Measurements from ENCODE around the gene IRX2. TPM values are rescaled to one million over a fixed set of nuclear protein-coding genes. Genes with fewer than 3 reads are reported as not detected.

IRX2 gene
- total RNA-seq, 4 donors from 2014 or later, result 2.2 to 4.3 (median 3.2) TPM

DNA sequence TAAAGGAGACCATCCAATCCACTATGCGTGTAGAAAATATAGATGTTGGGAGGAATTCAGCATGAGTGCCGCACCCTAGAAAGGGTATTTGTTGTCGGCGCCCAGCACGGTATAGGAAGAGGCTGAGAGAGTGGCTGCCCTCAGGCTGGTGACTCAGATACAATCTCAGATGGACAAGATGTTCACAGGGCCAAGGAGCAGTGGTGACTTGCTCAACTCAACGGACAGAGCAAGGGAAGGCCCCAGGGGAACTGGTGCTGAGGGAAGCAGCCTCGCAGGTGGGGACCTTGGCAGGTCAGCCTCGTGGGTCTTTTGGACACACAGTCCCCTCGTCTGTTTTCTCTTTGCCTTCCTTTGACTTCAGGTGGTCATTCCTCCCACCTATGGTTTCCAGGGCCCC lies 28.0 kb upstream of the IRX2 start:
- no peak for TF ChIP-seq CTCF (IDR thresholded peaks at IDR 0.05; ENCODE audit: low read depth)

- TF ChIP-seq CTCF (IDR thresholded peaks at IDR 0.05; ENCODE audit: low read depth), result no peak
These were observed 25.1 kb upstream of the IRX2 start for GRCh38 chr5:2776337-2777302.

DNA sequence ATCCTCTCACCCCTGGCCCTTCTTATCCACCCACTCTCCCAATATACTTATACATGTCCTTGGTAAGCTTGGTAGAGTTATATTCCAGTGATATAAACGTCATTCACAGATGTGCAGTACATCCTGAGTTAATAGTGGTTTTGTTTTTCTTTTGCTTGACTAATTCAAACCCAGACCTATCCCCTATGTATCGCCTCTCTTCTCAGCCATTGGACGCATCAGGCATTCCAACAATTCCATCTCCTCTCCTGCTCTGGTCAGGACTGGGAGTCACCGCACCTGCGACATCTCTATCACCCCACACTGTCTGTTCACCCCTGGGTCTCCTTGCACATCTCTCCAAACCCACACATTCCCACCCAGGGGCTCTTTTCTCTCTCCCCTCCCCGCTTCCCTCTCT lies 21.9 kb upstream of the IRX2 start:
- no peak for TF ChIP-seq CTCF (IDR thresholded peaks at IDR 0.05; ENCODE audit: low read depth)

GRCh38 chr5:2767089-2767488 lies 15.6 kb upstream of the IRX2 start:
- no peak for TF ChIP-seq CTCF (IDR thresholded peaks at IDR 0.05; ENCODE audit: low read depth)

DNA sequence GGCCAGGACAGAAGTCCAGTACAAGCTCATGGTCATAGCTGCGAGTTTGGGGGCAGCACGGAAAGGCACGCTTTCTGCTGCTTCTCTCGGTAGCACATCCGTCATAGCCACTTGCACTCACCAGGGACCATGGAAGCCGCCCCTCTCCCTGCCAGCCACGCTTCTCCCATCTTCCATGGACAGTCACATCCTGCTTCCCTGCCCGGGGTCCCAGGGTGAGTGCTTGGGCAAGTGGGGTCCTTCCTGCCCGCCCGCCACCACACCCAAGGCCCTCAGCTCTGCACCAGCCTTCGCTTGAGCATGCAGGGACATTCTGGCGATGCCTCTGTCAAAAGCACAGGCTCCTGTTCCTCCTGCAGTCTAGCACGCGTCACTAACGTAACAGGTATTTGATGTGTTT lies 13.1 kb upstream of the IRX2 start:
- TF ChIP-seq CTCF (IDR thresholded peaks at IDR 0.05; ENCODE audit: low read depth), result no peak

- TF ChIP-seq CTCF (IDR thresholded peaks at IDR 0.05; ENCODE audit: low read depth), result no peak
These were observed 12.0 kb upstream of the IRX2 start for GRCh38 chr5:2763533-2763794.

DNA sequence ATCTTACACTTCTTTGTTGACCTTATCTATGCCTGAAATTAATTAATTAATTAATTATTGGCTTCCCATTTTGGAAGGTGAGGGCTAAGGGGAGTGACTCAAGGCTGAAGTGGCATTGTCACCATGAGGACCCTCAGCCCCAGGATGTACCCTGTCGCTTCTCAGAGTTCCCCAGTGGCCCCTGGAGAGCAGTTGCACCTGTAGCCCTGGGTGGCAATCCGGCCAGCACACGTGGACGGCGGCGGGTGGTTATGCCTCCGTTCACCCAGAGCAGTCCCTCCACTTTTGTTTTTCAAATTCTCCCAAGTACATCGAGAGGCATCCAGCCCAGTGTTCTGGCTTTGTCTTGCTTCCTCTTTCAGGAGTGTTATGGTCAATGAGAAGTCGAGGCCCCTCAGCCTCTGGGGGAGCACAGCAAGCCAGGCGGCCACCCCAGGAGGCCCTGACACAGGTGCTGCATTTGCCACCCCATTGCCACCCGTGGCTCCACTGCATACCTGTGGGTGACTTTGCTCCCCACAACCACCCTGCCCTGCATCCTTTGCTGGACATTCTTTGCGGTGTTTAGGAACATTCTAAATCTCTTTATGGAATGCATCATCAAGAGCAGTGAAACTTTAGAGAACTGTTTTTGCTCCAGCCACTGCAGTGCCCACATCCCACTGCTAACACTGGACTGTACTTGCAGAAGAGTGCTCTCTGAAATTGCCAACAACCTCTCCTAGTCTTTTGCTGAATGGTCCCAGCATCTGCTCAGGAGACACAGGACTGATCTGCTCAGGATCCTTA lies 11.5 kb upstream of the IRX2 start:
- no peak for TF ChIP-seq CTCF (IDR thresholded peaks at IDR 0.05; ENCODE audit: low read depth)

Measured in subcutaneous adipose tissue (tissue), 4 donors.